Fibroblast of skin of left quadriceps (primary cell): ENCODE data around the gene NTM.

Source experiments
- DNase-seq, 2 experiments: peaks; one replicate each; pipeline ENCODE4 v3.0.0-alpha.2; 2013; ENCODE audit warnings: low read depth in 2 of 2

The NTM gene

GRCh38 chr11:131687291-131688047 lies 317.1 kb downstream of the NTM start:
- no peak for DNase-seq

GRCh38 chr11:131688048-131688693 lies 317.8 kb downstream of the NTM start:
- peak in 1 of 2 experiments; percentile 24 for DNase-seq

GRCh38 chr11:131689049-131689925 lies 318.9 kb downstream of the NTM start:
- no peak for DNase-seq

GRCh38 chr11:131690362-131690761 lies 319.9 kb downstream of the NTM start:
- no peak for DNase-seq

GRCh38 chr11:131690776-131691175 lies 320.4 kb downstream of the NTM start:
- no peak for DNase-seq

- DNase-seq, result no peak
These were observed 321.0 kb downstream of the NTM start for GRCh38 chr11:131691181-131692041.

- DNase-seq, result no peak
These were observed 321.7 kb downstream of the NTM start for GRCh38 chr11:131692151-131692550.

- no peak for DNase-seq
These were observed 322.5 kb downstream of the NTM start for GRCh38 chr11:131692961-131693360.

GRCh38 chr11:131693756-131694155 lies 323.3 kb downstream of the NTM start:
- DNase-seq, result no peak

- DNase-seq, result peak; percentile 51 to 57
These were observed 324.4 kb downstream of the NTM start for GRCh38 chr11:131694526-131695424.

GRCh38 chr11:131695889-131696429 lies 325.5 kb downstream of the NTM start:
- DNase-seq, result no peak

GRCh38 chr11:131696690-131697089 lies 326.3 kb downstream of the NTM start:
- DNase-seq, result no peak

- no peak for DNase-seq
These were observed 332.9 kb downstream of the NTM start for GRCh38 chr11:131703311-131703710.

GRCh38 chr11:131704682-131705081 lies 334.3 kb downstream of the NTM start:
- no peak for DNase-seq

- no peak for DNase-seq
These were observed 340.1 kb downstream of the NTM start for GRCh38 chr11:131710511-131710910.

- no peak for DNase-seq
These were observed 342.5 kb downstream of the NTM start for GRCh38 chr11:131712897-131713296.

GRCh38 chr11:131713529-131714134 lies 343.2 kb downstream of the NTM start:
- DNase-seq, result no peak

GRCh38 chr11:131717616-131718015 lies 347.2 kb downstream of the NTM start:
- no peak for DNase-seq

- DNase-seq, result no peak
These were observed 352.7 kb downstream of the NTM start for GRCh38 chr11:131723088-131723487.
